GM18505 (cell line): ENCODE results near the gene ADGRF3.
"Not testable (repeated sequence)": the region's sequence is repeated elsewhere in the genome, so short reads cannot be mapped to it uniquely, and the experiment has no call there.

Source experiments
- ATAC-seq: cut with Tn5 transposase; IDR thresholded peaks from one replicate; pipeline ENCODE4 v1.9.1; 2021; ENCODE audit not compliant: unreplicated experiment
- POLR2A ChIP-seq: IDR thresholded peaks from 4 replicates; pipeline ENCODE4 v1.6.1; 2011; ENCODE audit warnings: borderline replicate concordance; ENCODE audit not compliant: insufficient read depth, insufficient read length; ENCODE audit errors: extremely low read depth

ADGRF3 gene

GRCh38 chr2:26270373-26270772, 76.2 kb downstream of the ADGRF3 start:
- ATAC-seq, result no peak

GRCh38 chr2:26269571-26270158, 76.9 kb downstream of the ADGRF3 start:
- TF ChIP-seq POLR2A, result no peak
- no peak for ATAC-seq

More at GRCh38 chr2:26270373-26270772, 76.2 kb downstream of the ADGRF3 start:
- TF ChIP-seq POLR2A, result no peak

- not testable (repeated sequence) for ATAC-seq
These were observed 77.8 kb downstream of the ADGRF3 start for GRCh38 chr2:26268670-26269385.

GRCh38 chr2:26268213-26268612, 78.4 kb downstream of the ADGRF3 start:
- TF ChIP-seq POLR2A, result no peak
- ATAC-seq, result no peak

GRCh38 chr2:26258836-26259235, 87.8 kb downstream of the ADGRF3 start:
- ATAC-seq, result not testable (repeated sequence)
